ENCODE data around the gene P4HTM.

DNA sequence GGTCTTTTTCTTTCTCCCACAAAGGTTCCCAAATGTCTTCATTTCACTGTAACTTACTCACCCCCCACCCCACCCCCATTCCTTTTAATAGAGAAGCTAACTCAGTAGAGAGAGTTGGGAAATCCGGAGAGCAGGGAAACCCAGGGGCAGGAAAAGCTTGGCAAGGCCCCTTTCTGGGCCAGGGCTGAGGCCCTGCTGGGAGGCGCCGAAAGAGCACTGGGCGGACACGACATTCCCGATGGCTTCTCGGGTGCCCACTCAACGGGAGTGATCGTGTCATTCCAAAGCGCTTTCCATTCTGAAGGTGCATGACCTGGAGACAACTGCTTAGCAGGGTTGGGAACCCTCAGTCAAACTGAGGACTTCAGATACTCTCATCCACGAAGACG lies 29.9 kb downstream of the P4HTM start:
- TF ChIP-seq SCRT2 (tag by site-specific recombination; IDR thresholded peaks at IDR 0.05) (no peak), FEZF1 (tag by site-specific recombination; IDR thresholded peaks at IDR 0.05) (no peak), KLF10 (tag by site-specific recombination; IDR thresholded peaks at IDR 0.05) (no peak)
- TF ChIP-seq, protein P1, sequence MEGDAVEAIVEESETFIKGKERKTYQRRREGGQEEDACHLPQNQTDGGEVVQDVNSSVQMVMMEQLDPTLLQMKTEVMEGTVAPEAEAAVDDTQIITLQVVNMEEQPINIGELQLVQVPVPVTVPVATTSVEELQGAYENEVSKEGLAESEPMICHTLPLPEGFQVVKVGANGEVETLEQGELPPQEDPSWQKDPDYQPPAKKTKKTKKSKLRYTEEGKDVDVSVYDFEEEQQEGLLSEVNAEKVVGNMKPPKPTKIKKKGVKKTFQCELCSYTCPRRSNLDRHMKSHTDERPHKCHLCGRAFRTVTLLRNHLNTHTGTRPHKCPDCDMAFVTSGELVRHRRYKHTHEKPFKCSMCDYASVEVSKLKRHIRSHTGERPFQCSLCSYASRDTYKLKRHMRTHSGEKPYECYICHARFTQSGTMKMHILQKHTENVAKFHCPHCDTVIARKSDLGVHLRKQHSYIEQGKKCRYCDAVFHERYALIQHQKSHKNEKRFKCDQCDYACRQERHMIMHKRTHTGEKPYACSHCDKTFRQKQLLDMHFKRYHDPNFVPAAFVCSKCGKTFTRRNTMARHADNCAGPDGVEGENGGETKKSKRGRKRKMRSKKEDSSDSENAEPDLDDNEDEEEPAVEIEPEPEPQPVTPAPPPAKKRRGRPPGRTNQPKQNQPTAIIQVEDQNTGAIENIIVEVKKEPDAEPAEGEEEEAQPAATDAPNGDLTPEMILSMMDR (tag by site-specific recombination; IDR thresholded peaks at IDR 0.05) = no peak
- TF ChIP-seq, protein P2, sequence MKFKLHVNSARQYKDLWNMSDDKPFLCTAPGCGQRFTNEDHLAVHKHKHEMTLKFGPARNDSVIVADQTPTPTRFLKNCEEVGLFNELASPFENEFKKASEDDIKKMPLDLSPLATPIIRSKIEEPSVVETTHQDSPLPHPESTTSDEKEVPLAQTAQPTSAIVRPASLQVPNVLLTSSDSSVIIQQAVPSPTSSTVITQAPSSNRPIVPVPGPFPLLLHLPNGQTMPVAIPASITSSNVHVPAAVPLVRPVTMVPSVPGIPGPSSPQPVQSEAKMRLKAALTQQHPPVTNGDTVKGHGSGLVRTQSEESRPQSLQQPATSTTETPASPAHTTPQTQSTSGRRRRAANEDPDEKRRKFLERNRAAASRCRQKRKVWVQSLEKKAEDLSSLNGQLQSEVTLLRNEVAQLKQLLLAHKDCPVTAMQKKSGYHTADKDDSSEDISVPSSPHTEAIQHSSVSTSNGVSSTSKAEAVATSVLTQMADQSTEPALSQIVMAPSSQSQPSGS (tag by site-specific recombination; IDR thresholded peaks at IDR 0.05; ENCODE audit: low read depth) = no peak

Data from HEK293 (cell line).